ENCODE data around the gene BIRC2. TPM values are rescaled to one million over a fixed set of nuclear protein-coding genes. Genes with fewer than 3 reads are reported as not detected.

Gene BIRC2
- total and polyA plus RNA-seq, 2 experiments from 2014 or later: 15.3 to 25.2 TPM

DNA sequence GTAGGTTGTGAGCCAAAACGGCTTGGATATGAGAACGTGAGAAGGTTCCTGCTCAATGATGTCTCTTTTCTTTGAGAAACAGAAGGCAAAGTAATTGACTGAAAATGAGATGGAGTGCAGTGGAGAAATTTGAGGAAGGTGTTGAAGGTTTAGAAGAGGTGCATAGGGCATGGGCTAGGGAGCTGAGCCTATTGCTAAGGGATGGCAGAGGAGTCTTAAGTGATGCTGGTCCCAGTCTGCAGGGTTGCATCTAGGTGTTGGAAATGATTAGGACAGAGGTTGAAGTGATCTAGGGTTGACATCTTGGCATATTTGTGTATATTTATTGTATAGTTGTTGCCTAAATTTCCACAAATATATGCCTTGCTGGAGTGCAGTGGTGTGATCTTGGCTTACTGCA is 27.5 kb upstream of the BIRC2 start (continued):
- TF ChIP-seq, protein P1, sequence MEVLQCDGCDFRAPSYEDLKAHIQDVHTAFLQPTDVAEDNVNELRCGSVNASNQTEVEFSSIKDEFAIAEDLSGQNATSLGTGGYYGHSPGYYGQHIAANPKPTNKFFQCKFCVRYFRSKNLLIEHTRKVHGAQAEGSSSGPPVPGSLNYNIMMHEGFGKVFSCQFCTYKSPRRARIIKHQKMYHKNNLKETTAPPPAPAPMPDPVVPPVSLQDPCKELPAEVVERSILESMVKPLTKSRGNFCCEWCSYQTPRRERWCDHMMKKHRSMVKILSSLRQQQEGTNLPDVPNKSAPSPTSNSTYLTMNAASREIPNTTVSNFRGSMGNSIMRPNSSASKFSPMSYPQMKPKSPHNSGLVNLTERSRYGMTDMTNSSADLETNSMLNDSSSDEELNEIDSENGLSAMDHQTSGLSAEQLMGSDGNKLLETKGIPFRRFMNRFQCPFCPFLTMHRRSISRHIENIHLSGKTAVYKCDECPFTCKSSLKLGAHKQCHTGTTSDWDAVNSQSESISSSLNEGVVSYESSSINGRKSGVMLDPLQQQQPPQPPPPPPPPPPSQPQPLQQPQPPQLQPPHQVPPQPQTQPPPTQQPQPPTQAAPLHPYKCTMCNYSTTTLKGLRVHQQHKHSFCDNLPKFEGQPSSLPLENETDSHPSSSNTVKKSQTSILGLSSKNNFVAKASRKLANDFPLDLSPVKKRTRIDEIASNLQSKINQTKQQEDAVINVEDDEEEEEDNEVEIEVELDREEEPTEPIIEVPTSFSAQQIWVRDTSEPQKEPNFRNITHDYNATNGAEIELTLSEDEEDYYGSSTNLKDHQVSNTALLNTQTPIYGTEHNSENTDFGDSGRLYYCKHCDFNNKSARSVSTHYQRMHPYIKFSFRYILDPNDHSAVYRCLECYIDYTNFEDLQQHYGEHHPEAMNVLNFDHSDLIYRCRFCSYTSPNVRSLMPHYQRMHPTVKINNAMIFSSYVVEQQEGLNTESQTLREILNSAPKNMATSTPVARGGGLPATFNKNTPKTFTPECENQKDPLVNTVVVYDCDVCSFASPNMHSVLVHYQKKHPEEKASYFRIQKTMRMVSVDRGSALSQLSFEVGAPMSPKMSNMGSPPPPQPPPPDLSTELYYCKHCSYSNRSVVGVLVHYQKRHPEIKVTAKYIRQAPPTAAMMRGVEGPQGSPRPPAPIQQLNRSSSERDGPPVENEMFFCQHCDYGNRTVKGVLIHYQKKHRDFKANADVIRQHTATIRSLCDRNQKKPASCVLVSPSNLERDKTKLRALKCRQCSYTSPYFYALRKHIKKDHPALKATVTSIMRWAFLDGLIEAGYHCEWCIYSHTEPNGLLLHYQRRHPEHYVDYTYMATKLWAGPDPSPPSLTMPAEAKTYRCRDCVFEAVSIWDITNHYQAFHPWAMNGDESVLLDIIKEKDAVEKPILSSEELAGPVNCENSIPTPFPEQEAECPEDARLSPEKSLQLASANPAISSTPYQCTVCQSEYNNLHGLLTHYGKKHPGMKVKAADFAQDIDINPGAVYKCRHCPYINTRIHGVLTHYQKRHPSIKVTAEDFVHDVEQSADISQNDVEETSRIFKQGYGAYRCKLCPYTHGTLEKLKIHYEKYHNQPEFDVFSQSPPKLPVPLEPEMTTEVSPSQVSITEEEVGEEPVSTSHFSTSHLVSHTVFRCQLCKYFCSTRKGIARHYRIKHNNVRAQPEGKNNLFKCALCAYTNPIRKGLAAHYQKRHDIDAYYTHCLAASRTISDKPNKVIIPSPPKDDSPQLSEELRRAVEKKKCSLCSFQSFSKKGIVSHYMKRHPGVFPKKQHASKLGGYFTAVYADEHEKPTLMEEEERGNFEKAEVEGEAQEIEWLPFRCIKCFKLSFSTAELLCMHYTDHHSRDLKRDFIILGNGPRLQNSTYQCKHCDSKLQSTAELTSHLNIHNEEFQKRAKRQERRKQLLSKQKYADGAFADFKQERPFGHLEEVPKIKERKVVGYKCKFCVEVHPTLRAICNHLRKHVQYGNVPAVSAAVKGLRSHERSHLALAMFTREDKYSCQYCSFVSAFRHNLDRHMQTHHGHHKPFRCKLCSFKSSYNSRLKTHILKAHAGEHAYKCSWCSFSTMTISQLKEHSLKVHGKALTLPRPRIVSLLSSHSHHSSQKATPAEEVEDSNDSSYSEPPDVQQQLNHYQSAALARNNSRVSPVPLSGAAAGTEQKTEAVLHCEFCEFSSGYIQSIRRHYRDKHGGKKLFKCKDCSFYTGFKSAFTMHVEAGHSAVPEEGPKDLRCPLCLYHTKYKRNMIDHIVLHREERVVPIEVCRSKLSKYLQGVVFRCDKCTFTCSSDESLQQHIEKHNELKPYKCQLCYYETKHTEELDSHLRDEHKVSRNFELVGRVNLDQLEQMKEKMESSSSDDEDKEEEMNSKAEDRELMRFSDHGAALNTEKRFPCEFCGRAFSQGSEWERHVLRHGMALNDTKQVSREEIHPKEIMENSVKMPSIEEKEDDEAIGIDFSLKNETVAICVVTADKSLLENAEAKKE (CRISPR knock-in tag; IDR thresholded peaks at IDR 0.05): no peak
- TF ChIP-seq NANOG (IDR thresholded peaks at IDR 0.05; ENCODE audit: borderline replicate concordance): no peak
- TF ChIP-seq, protein P2, sequence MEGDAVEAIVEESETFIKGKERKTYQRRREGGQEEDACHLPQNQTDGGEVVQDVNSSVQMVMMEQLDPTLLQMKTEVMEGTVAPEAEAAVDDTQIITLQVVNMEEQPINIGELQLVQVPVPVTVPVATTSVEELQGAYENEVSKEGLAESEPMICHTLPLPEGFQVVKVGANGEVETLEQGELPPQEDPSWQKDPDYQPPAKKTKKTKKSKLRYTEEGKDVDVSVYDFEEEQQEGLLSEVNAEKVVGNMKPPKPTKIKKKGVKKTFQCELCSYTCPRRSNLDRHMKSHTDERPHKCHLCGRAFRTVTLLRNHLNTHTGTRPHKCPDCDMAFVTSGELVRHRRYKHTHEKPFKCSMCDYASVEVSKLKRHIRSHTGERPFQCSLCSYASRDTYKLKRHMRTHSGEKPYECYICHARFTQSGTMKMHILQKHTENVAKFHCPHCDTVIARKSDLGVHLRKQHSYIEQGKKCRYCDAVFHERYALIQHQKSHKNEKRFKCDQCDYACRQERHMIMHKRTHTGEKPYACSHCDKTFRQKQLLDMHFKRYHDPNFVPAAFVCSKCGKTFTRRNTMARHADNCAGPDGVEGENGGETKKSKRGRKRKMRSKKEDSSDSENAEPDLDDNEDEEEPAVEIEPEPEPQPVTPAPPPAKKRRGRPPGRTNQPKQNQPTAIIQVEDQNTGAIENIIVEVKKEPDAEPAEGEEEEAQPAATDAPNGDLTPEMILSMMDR (conservative IDR thresholded peaks at IDR 0.05; ENCODE audit: low read depth in 2 of 2): no peak
- TF ChIP-seq JUNB (IDR thresholded peaks at IDR 0.05; ENCODE audit: unreplicated experiment): no peak
- TF ChIP-seq STAT1 (IDR thresholded peaks at IDR 0.05; ENCODE audit: unreplicated experiment): no peak
- TF ChIP-seq ZNF114 (CRISPR knock-in tag; IDR thresholded peaks at IDR 0.05): no peak
- TF ChIP-seq, protein P3, sequence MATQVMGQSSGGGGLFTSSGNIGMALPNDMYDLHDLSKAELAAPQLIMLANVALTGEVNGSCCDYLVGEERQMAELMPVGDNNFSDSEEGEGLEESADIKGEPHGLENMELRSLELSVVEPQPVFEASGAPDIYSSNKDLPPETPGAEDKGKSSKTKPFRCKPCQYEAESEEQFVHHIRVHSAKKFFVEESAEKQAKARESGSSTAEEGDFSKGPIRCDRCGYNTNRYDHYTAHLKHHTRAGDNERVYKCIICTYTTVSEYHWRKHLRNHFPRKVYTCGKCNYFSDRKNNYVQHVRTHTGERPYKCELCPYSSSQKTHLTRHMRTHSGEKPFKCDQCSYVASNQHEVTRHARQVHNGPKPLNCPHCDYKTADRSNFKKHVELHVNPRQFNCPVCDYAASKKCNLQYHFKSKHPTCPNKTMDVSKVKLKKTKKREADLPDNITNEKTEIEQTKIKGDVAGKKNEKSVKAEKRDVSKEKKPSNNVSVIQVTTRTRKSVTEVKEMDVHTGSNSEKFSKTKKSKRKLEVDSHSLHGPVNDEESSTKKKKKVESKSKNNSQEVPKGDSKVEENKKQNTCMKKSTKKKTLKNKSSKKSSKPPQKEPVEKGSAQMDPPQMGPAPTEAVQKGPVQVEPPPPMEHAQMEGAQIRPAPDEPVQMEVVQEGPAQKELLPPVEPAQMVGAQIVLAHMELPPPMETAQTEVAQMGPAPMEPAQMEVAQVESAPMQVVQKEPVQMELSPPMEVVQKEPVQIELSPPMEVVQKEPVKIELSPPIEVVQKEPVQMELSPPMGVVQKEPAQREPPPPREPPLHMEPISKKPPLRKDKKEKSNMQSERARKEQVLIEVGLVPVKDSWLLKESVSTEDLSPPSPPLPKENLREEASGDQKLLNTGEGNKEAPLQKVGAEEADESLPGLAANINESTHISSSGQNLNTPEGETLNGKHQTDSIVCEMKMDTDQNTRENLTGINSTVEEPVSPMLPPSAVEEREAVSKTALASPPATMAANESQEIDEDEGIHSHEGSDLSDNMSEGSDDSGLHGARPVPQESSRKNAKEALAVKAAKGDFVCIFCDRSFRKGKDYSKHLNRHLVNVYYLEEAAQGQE (IDR thresholded peaks at IDR 0.05; ENCODE audit: unreplicated experiment): no peak
- TF ChIP-seq CREB1 (CRISPR knock-in tag; IDR thresholded peaks at IDR 0.05; ENCODE audit: low read depth): no peak

Data from GM23338 (cell line).